ENCODE results near the gene MYH2. TPM values are rescaled to one million over a fixed set of nuclear protein-coding genes. Genes with fewer than 3 reads are reported as not detected.

Gene MYH2
- total RNA-seq, 1 experiment from 2014 or later, result not detected

DNA sequence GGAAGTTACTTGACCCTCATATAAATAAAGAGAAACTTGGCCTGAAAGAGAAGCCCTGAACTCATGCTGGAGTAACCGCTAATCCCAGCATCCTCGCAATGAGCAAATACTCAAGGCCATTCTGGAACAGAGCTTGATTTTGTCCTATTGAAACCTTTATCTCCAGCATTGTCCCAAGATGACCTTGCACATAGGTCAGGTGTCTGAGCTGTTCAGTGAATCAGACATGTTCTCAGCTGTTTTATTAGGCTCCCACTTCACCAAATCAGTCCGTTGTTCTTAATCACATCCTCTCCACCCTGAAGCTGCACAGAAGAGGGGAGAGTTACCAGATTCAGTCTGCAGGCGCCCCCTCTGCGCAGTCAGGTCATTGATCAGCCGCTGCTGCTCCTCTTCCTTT, 22.0 kb downstream of the MYH2 start:
- Histone ChIP-seq H3K9ac (ENCODE audit: low read length) (no peak overlapping the region), H3K9me3 (ENCODE audit: control insufficient read depth in 1 of 2, insufficient read depth in 1 of 2, low read depth in 1 of 2, low read length in 2 of 2) (no peaks in the 10 kb centered on the region), H3K9me2 (ENCODE audit: insufficient read depth) (no peaks in the 10 kb centered on the region), H3K4me1 (ENCODE audit: control insufficient read depth in 1 of 2, insufficient read depth in 2 of 2, low read length in 2 of 2) (no peaks in the 10 kb centered on the region), H3K27me3 (ENCODE audit: insufficient read depth, low read length) (peaks cover 4% of the 10 kb centered on the region), H3K4me3 (replicated peaks in 1 of 2; ENCODE audit: low read depth in 1 of 2, low read length in 2 of 2) (no peak overlapping the region), H3K4me2 (ENCODE audit: low read length) (no peak overlapping the region), H3K27ac (ENCODE audit: low read depth, low read length) (no peak overlapping the region), H3K79me2 (ENCODE audit: insufficient read depth, low read length) (no peaks in the 10 kb centered on the region), H2AFZ (ENCODE audit: low read depth, low read length, poor library complexity, severe bottlenecking) (no peak overlapping the region), H3K36me3 (ENCODE audit: control insufficient read depth in 1 of 2, insufficient read depth in 2 of 2, low read length in 2 of 2) (no peaks in the 10 kb centered on the region), H4K20me1 (ENCODE audit: insufficient read depth) (no peaks in the 10 kb centered on the region)
- POLR2A ChIA-PET, result no interaction called here
- DNase-seq (ENCODE audit: low read depth, low spot score) (no peak), ATAC-seq (no peak)
- TF ChIP-seq, protein P1, sequence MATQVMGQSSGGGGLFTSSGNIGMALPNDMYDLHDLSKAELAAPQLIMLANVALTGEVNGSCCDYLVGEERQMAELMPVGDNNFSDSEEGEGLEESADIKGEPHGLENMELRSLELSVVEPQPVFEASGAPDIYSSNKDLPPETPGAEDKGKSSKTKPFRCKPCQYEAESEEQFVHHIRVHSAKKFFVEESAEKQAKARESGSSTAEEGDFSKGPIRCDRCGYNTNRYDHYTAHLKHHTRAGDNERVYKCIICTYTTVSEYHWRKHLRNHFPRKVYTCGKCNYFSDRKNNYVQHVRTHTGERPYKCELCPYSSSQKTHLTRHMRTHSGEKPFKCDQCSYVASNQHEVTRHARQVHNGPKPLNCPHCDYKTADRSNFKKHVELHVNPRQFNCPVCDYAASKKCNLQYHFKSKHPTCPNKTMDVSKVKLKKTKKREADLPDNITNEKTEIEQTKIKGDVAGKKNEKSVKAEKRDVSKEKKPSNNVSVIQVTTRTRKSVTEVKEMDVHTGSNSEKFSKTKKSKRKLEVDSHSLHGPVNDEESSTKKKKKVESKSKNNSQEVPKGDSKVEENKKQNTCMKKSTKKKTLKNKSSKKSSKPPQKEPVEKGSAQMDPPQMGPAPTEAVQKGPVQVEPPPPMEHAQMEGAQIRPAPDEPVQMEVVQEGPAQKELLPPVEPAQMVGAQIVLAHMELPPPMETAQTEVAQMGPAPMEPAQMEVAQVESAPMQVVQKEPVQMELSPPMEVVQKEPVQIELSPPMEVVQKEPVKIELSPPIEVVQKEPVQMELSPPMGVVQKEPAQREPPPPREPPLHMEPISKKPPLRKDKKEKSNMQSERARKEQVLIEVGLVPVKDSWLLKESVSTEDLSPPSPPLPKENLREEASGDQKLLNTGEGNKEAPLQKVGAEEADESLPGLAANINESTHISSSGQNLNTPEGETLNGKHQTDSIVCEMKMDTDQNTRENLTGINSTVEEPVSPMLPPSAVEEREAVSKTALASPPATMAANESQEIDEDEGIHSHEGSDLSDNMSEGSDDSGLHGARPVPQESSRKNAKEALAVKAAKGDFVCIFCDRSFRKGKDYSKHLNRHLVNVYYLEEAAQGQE (IDR thresholded peaks at IDR 0.05; ENCODE audit: low read depth), result no peak
- TF ChIP-seq FOSL1 (IDR thresholded peaks at IDR 0.05; ENCODE audit: low read depth), result no peak
- no peak for TF ChIP-seq YY1 (IDR thresholded peaks at IDR 0.05; ENCODE audit: extremely low read depth, insufficient replicate concordance, low read depth, low read length)
- TF ChIP-seq, protein P2, sequence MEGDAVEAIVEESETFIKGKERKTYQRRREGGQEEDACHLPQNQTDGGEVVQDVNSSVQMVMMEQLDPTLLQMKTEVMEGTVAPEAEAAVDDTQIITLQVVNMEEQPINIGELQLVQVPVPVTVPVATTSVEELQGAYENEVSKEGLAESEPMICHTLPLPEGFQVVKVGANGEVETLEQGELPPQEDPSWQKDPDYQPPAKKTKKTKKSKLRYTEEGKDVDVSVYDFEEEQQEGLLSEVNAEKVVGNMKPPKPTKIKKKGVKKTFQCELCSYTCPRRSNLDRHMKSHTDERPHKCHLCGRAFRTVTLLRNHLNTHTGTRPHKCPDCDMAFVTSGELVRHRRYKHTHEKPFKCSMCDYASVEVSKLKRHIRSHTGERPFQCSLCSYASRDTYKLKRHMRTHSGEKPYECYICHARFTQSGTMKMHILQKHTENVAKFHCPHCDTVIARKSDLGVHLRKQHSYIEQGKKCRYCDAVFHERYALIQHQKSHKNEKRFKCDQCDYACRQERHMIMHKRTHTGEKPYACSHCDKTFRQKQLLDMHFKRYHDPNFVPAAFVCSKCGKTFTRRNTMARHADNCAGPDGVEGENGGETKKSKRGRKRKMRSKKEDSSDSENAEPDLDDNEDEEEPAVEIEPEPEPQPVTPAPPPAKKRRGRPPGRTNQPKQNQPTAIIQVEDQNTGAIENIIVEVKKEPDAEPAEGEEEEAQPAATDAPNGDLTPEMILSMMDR (IDR thresholded peaks at IDR 0.05 in 2 of 3, conservative IDR thresholded peaks at IDR 0.05 in 1 of 3; ENCODE audit: borderline replicate concordance in 1 of 3, insufficient read depth in 1 of 3, low read depth in 2 of 3, low read length in 2 of 3), result no peak
- no peak for TF ChIP-seq TCF7L2 (IDR thresholded peaks at IDR 0.05; ENCODE audit: borderline replicate concordance, extremely low read depth, insufficient read depth, insufficient read length)
- TF ChIP-seq CEBPB (IDR thresholded peaks at IDR 0.05; ENCODE audit: low read depth), result no peak
- no peak for TF ChIP-seq EGR1 (IDR thresholded peaks at IDR 0.05; ENCODE audit: low read depth)
- no peak for TF ChIP-seq ZFX (IDR thresholded peaks at IDR 0.05)
- TF ChIP-seq, protein P3, sequence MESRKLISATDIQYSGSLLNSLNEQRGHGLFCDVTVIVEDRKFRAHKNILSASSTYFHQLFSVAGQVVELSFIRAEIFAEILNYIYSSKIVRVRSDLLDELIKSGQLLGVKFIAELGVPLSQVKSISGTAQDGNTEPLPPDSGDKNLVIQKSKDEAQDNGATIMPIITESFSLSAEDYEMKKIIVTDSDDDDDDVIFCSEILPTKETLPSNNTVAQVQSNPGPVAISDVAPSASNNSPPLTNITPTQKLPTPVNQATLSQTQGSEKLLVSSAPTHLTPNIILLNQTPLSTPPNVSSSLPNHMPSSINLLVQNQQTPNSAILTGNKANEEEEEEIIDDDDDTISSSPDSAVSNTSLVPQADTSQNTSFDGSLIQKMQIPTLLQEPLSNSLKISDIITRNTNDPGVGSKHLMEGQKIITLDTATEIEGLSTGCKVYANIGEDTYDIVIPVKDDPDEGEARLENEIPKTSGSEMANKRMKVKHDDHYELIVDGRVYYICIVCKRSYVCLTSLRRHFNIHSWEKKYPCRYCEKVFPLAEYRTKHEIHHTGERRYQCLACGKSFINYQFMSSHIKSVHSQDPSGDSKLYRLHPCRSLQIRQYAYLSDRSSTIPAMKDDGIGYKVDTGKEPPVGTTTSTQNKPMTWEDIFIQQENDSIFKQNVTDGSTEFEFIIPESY (IDR thresholded peaks at IDR 0.05; ENCODE audit: extremely low read depth, insufficient replicate concordance, low read length), result no peak
- TF ChIP-seq EZH2phosphoT487 (IDR thresholded peaks at IDR 0.05; ENCODE audit: borderline replicate concordance), result no peak
- no peak for TF ChIP-seq CBX3 (IDR thresholded peaks at IDR 0.05; ENCODE audit: low read depth)
- no peak for TF ChIP-seq ELF1 (IDR thresholded peaks at IDR 0.05; ENCODE audit: borderline replicate concordance, low read depth)
- TF ChIP-seq SRF (IDR thresholded peaks at IDR 0.05; ENCODE audit: low read depth), result no peak
- TF ChIP-seq ZNF274 (IDR thresholded peaks at IDR 0.05; ENCODE audit: low read depth, low read length), result no peak
- TF ChIP-seq, protein P4, sequence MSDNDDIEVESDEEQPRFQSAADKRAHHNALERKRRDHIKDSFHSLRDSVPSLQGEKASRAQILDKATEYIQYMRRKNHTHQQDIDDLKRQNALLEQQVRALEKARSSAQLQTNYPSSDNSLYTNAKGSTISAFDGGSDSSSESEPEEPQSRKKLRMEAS (IDR thresholded peaks at IDR 0.05), result no peak
- TF ChIP-seq EZH2 (IDR thresholded peaks at IDR 0.05), result no peak
- intact Hi-C loops (cut with micrococcal nuclease), result loop anchor here (5.0 kb wide), 1 partner anchor 40 kb away; no protein-coding TSS in a partner anchor
- RAD21 ChIA-PET (ENCODE audit: low non-redundant PET in 1 of 2, low total read pairs in 2 of 2, uncharacterized antibody in 2 of 2, unreplicated experiment in 2 of 2), result no interaction called here
- no TSS peak for BruUV-seq (replicated peaks)
- CTCF ChIA-PET, result no interaction called here
